GM23338 (cell line): Measurements from ENCODE around the gene GAS6. TPM values are rescaled to one million over a fixed set of nuclear protein-coding genes. Genes with fewer than 3 reads are reported as not detected.

ENCODE experiments used
- ATAC-seq: fragments of 200-7000 bp; cut with Tn5 transposase; 3 replicates; pipeline ENCODE4 v1.9.1; 2020
- DNase-seq: peaks from one replicate; pipeline ENCODE4 v3.0.0-alpha.2; 2015; ENCODE audit warnings: low spot score
- H2AFZ ChIP-seq: fragments of 200-600 bp; sonication (generic); 2 replicates; pipeline ENCODE4 v1.8.0; 2016; ENCODE audit warnings: antibody characterized with exemption, mild to moderate bottlenecking, moderate library complexity
- H3F3A ChIP-seq: fragments of 200-600 bp; sonication (generic); replicated peaks from 2 replicates; pipeline ENCODE4 v1.8.0; 2017; ENCODE audit warnings: antibody characterized with exemption, mixed run types, low read depth
- H3K27ac ChIP-seq: fragments of 200-600 bp; sonication (generic); 2 replicates; pipeline ENCODE4 v1.6.1; 2016; ENCODE audit warnings: low read depth
- H3K27me3 ChIP-seq: fragments of 200-600 bp; sonication (generic); 2 replicates; pipeline ENCODE4 v1.8.0; 2016; ENCODE audit warnings: mild to moderate bottlenecking, mixed run types, moderate library complexity; ENCODE audit not compliant: insufficient read depth
- H3K36me3 ChIP-seq: fragments of 200-600 bp; sonication (generic); 2 replicates; pipeline ENCODE4 v1.8.0; 2016; ENCODE audit warnings: mild to moderate bottlenecking; ENCODE audit not compliant: insufficient read depth
- H3K4me1 ChIP-seq: fragments of 200-600 bp; sonication (generic); 2 replicates; pipeline ENCODE4 v1.8.0; 2016; ENCODE audit warnings: mild to moderate bottlenecking, moderate library complexity; ENCODE audit not compliant: insufficient read depth
- H3K4me2 ChIP-seq: fragments of 200-600 bp; sonication (generic); 2 replicates; pipeline ENCODE4 v1.7.1; 2017; ENCODE audit warnings: mixed run types
- H3K4me3 ChIP-seq: fragments of 200-600 bp; sonication (generic); 2 replicates; pipeline ENCODE4 v1.6.1; 2016; ENCODE audit warnings: mixed run types
- H3K79me2 ChIP-seq: fragments of 200-600 bp; sonication (generic); replicated peaks from 2 replicates; pipeline ENCODE4 v1.8.0; 2017; ENCODE audit warnings: mild to moderate bottlenecking; ENCODE audit not compliant: insufficient read depth
- H3K9me2 ChIP-seq: fragments of 200-600 bp; sonication (generic); 2 replicates; pipeline ENCODE4 v1.8.0; 2017; ENCODE audit not compliant: insufficient read depth
- H4K20me1 ChIP-seq: fragments of 200-600 bp; sonication (generic); replicated peaks from 2 replicates; pipeline ENCODE4 v1.8.0; 2017; ENCODE audit warnings: mild to moderate bottlenecking; ENCODE audit not compliant: insufficient read depth
- H3K27ac Mint-ChIP-seq: 2 replicates; pipeline ENCODE4 v1.8.0; 2020; ENCODE audit warnings: inconsistent platforms, mild to moderate bottlenecking, moderate library complexity, mixed read lengths
- H3K27me3 Mint-ChIP-seq: 3 replicates; pipeline ENCODE4 v1.8.0; 2022; ENCODE audit warnings: low read depth, mild to moderate bottlenecking, moderate library complexity, mixed read lengths, inconsistent platforms; ENCODE audit not compliant: insufficient read depth, poor library complexity
- H3K36me3 Mint-ChIP-seq: 3 replicates; pipeline ENCODE4 v1.8.0; 2021; ENCODE audit warnings: low read depth, mild to moderate bottlenecking, inconsistent platforms, moderate library complexity, mixed read lengths
- H3K4me1 Mint-ChIP-seq: 3 replicates; pipeline ENCODE4 v1.8.0; 2020; ENCODE audit warnings: mild to moderate bottlenecking, inconsistent platforms, mixed read lengths
- H3K4me3 Mint-ChIP-seq: 3 replicates; pipeline ENCODE4 v1.8.0; 2021; ENCODE audit warnings: moderate library complexity, mild to moderate bottlenecking, inconsistent platforms, mixed read lengths
- H3K9me3 Mint-ChIP-seq: 3 replicates; pipeline ENCODE4 v1.8.0; 2020; ENCODE audit warnings: moderate library complexity, mild to moderate bottlenecking, inconsistent platforms, mixed read lengths
- CTCF ChIP-seq, 2 experiments: fragments of 200-600 bp in 1 of 2; sonication (generic) in 1 of 2; conservative IDR thresholded peaks; 2 replicates each; pipeline versions ENCODE4 v1.5.1 to v1.6.1; 2016 to 2017; ENCODE audit warnings: antibody characterized with exemption in 2 of 2, low read depth in 2 of 2, mild to moderate bottlenecking in 2 of 2, moderate library complexity in 1 of 2
- JUNB ChIP-seq: IDR thresholded peaks from one replicate; pipeline ENCODE4 v1.6.1; 2016; ENCODE audit warnings: antibody characterized with exemption; ENCODE audit not compliant: unreplicated experiment
- REST ChIP-seq: IDR thresholded peaks from one replicate; pipeline ENCODE4 v1.6.1; 2018; ENCODE audit warnings: antibody characterized with exemption; ENCODE audit not compliant: unreplicated experiment
- polyA plus RNA-seq: library from polyadenylated mRNA; unstranded; fragments of >200 nt; fragmentation: Nextera tagmentation; extraction: Ambion mirVana; gene quantifications from 2 replicates; pipeline ENCODE4 v1.2.1, GENCODE V29; 2016
- total RNA-seq: library from RNA; depleted of rRNA; stranded (reverse); fragments of >200 nt; shearing (Covaris generic); gene quantifications from 2 replicates; pipeline ENCODE4 v1.2.3, GENCODE V29; 2014

The GAS6 gene
- total and polyA plus RNA-seq, 2 experiments from 2014 or later: 7.9 to 21.2 TPM

- Histone ChIP-seq H3K4me3 (no peak overlapping the region), H3K9me2 (no peaks in the 10 kb centered on the region), H3K36me3 (no peaks in the 10 kb centered on the region), H3K4me1 (no peaks in the 10 kb centered on the region), H3K79me2 (no peaks in the 10 kb centered on the region), H2AFZ (peak overlapping the region; percentile 38; the same call in 1 of the 2 replicates), H3K4me2 (no peak overlapping the region), H3K27me3 (no peaks in the 10 kb centered on the region), H4K20me1 (no peaks in the 10 kb centered on the region), H3F3A (no peaks in the 10 kb centered on the region), H3K27ac (no peak overlapping the region)
- peaks cover 13% of the 10 kb centered on the region for H3K27me3 Mint-ChIP-seq
- peak in 1 of 2 experiments; percentile 54; a peak in 2 of 4 replicates for TF ChIP-seq CTCF (conservative IDR thresholded peaks at IDR 0.05; ENCODE audit: low read depth in 2 of 2)
- no peak for TF ChIP-seq REST
- H3K4me3 Mint-ChIP-seq: no peak overlapping the region
- no peaks in the 10 kb centered on the region; the same call in 2 of the 3 replicates for H3K36me3 Mint-ChIP-seq
- no peak overlapping the region for H3K27ac Mint-ChIP-seq
- peaks cover 5% of the 10 kb centered on the region for H3K9me3 Mint-ChIP-seq
- DNase-seq (peak; percentile 43), ATAC-seq (peak; percentile 57)
- no peaks in the 10 kb centered on the region for H3K4me1 Mint-ChIP-seq
Observed at GRCh38 chr13:113802761-113803160, 61.1 kb downstream of the GAS6 start.

- Histone ChIP-seq H3K4me3 (no peak overlapping the region), H3K79me2 (no peaks in the 10 kb centered on the region), H2AFZ (peak overlapping the region; percentile 38), H3K4me2 (0 out of 2 replicates have a peak overlapping the region, but pooled peaks have one; percentile 48), H3K27me3 (no peaks in the 10 kb centered on the region), H3K36me3 (no peaks in the 10 kb centered on the region), H4K20me1 (no peaks in the 10 kb centered on the region), H3K27ac (no peak overlapping the region), H3F3A (no peaks in the 10 kb centered on the region), H3K4me1 (no peaks in the 10 kb centered on the region), H3K9me2 (no peaks in the 10 kb centered on the region)
- H3K4me3 Mint-ChIP-seq: no peak overlapping the region
- ATAC-seq (peak; percentile 87), DNase-seq (peak; percentile 84)
- H3K36me3 Mint-ChIP-seq: no peaks in the 10 kb centered on the region
- H3K27ac Mint-ChIP-seq: no peak overlapping the region
- H3K9me3 Mint-ChIP-seq: peaks cover 2% of the 10 kb centered on the region; the same call in 1 of the 3 replicates
- TF ChIP-seq JUNB (no peak), CTCF (conservative IDR thresholded peaks at IDR 0.05; ENCODE audit: low read depth in 2 of 2) (peak; percentile 16 to 25; a peak in 3 of 4 replicates)
- H3K4me1 Mint-ChIP-seq: no peaks in the 10 kb centered on the region
- H3K27me3 Mint-ChIP-seq: peaks cover 13% of the 10 kb centered on the region
Observed at GRCh38 chr13:113802090-113802531, 61.8 kb downstream of the GAS6 start.
